Osteocyte (in vitro differentiated cells): ENCODE data around the gene LGALS12. TPM values are rescaled to one million over a fixed set of nuclear protein-coding genes. Genes with fewer than 3 reads are reported as not detected.

ENCODE experiments used
- DNase-seq: peaks from one replicate; pipeline ENCODE4 v3.0.0; 2021; ENCODE audit warnings: mixed read lengths; ENCODE audit not compliant: unreplicated experiment; ENCODE audit errors: extremely low spot score
- H3K27ac Mint-ChIP-seq: one replicate; pipeline ENCODE4 v1.8.0; 2021; ENCODE audit warnings: mild to moderate bottlenecking, mixed read lengths; ENCODE audit not compliant: unreplicated experiment
- H3K27me3 Mint-ChIP-seq: one replicate; pipeline ENCODE4 v1.8.0; 2021; ENCODE audit warnings: mixed read lengths; ENCODE audit not compliant: unreplicated experiment
- H3K36me3 Mint-ChIP-seq: one replicate; pipeline ENCODE4 v1.8.0; 2021; ENCODE audit warnings: mixed read lengths; ENCODE audit not compliant: unreplicated experiment
- H3K4me1 Mint-ChIP-seq: one replicate; pipeline ENCODE4 v1.8.0; 2021; ENCODE audit warnings: mixed read lengths; ENCODE audit not compliant: unreplicated experiment
- H3K4me3 Mint-ChIP-seq: one replicate; pipeline ENCODE4 v1.8.0; 2021; ENCODE audit warnings: mild to moderate bottlenecking, moderate library complexity, mixed read lengths; ENCODE audit not compliant: unreplicated experiment
- H3K9me3 Mint-ChIP-seq: one replicate; pipeline ENCODE4 v1.8.0; 2021; ENCODE audit warnings: mixed read lengths; ENCODE audit not compliant: unreplicated experiment
- CTCF ChIP-seq: fragments of 200-600 bp; sonication (generic); IDR thresholded peaks from 2 replicates; pipeline ENCODE4 v1.5.0; 2021; ENCODE audit warnings: antibody characterized with exemption, mild to moderate bottlenecking, moderate library complexity
- total RNA-seq: library from RNA; stranded (reverse); gene quantifications from 2 replicates; pipeline ENCODE4 v1.2.1, GENCODE V29; 2021

Gene LGALS12
- total RNA-seq, 1 donor from 2014 or later = not detected

- Mint-ChIP-seq H3K4me1 (no peaks in the 10 kb centered on the region), H3K27ac (no peak overlapping the region), H3K9me3 (no peaks in the 10 kb centered on the region), H3K4me3 (no peak overlapping the region), H3K36me3 (no peaks in the 10 kb centered on the region), H3K27me3 (peaks cover 40% of the 10 kb centered on the region)
- TF ChIP-seq CTCF = no peak
- peak; percentile 23 for DNase-seq
Observed at GRCh38 chr11:63558459-63559157, 52.7 kb downstream of the LGALS12 start.

DNA sequence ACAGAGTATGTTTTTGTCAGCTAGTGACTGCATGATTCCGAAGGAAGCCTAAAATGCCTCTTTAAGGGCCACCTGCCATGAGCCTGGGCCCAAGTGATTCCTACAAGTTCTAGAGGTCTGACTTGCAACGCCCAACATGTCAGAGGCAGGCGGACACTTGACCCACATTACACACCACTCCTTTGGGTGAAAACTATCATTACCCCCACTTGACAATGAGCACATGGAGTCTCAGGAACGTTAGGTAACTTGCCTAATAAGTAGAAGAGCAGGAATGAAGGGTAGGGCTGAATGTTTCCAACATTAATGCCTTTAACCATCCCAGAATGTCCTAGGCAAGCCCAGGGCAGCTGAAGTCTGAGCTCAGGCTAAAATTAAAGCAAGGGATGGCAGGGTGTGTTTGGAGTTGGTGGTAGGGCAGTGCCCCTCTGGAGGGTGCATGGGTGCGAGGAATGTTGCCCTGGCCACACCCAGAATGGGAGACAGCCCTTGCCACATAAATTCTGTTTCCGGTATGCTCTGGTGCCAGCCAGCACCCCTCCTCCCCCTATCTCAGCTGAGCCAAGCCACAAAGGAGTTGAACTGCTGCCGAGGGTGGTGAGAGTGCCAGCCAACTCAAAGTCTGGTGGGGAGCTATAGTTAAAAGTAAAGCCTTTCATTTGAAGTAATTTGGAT, 54.8 kb downstream of the LGALS12 start:
- peaks cover 33% of the 10 kb centered on the region for H3K27me3 Mint-ChIP-seq
- no peak overlapping the region for H3K27ac Mint-ChIP-seq
- H3K9me3 Mint-ChIP-seq = no peaks in the 10 kb centered on the region
- no peaks in the 10 kb centered on the region for H3K4me1 Mint-ChIP-seq
- TF ChIP-seq CTCF = no peak
- peak; percentile 53 for DNase-seq
- no peak overlapping the region for H3K4me3 Mint-ChIP-seq
- H3K36me3 Mint-ChIP-seq = no peaks in the 10 kb centered on the region

DNA sequence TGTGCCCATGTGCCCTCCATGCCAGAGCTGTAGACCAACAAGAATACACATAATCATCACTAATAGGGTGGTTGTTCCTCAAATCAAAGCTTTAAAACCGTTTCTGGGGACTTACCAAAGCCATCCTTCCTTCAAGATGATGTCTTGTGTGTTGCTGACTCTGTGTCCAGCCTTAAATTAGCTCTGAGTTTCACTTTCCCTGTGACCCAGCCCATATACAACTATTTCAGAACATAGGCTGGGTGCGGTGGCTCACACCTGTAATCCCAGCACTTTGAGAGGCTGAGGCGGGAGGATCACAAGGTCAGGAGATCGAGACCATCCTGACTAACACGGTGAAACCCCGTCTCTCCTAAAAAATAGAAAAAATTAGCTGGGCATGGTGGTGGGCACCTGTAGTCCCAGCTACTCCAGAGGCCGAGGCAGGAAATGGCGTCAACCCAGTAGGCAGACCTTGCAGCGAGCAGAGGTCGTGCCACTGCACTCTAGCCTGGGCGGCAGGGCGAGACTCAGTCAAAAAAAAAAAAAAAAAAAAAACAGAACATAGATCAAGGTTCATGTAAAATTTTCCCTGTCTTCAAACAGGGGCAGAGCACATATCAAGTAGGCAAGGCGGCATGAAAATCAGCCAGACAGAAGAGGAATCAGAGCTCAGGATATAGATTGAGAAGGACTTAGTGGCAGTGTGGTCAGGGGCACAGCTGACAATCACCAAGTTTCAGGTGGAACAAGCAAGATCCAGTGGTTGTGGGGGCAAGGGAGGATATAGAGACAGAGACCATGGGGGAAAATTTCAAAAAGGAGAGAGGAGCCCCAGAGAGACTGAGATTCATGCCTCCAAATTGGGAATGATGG, 57.5 kb downstream of the LGALS12 start, which contains the start of gene PLAAT2:
TSS of gene PLAAT2 (minus strand) at position 179 of the 855 bp plus-strand sequence. CDS start at position 124, 55 bp downstream.
- no peak for DNase-seq
- Mint-ChIP-seq H3K4me3 (no peak within 1 kb of the TSS), H3K27me3 (peaks cover 18% of the 10 kb centered on the region), H3K4me1 (peaks cover 9% of the 10 kb centered on the region), H3K9me3 (no peaks in the 10 kb centered on the region), H3K36me3 (no peaks in the 10 kb centered on the region), H3K27ac (no peak within 1 kb of the TSS)
- TF ChIP-seq CTCF = no peak

DNA sequence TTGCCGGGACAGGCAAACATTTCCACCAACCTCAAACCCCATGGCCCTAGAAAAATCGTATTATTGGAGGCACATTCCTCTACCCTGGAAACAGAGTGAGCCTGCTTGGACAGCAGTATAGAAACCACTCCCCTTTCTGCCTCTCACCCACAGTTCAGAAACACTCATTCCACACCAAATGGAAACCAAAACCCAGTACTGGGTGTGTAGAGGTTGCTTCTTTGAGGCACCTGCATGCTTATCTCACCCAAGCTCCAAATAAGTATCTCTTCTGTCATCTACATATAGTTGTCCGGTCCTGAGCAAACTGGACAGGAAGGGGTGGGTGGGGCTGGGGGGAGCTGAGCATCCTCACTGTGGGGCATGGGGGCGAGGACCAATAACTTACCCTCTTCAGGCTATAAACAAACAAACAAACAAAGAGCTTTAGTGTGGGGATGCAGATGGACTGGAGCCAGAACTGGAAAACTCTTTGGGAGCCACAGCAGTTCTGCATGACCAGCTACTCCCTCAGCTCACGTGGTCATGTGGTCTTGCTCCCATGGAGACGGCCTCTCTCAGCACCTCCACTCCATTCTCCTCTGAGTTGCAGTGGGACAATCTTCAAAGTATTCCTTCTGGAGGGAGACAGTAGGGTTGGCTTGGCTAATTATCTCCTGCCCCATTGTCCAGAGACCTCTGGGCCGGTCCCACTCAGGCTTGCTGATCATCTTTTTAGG, 58.3 kb downstream of the LGALS12 start:
- no peak for TF ChIP-seq CTCF

More for the DNA sequence above, 58.3 kb downstream of the LGALS12 start:
- Mint-ChIP-seq H3K9me3 (no peaks in the 10 kb centered on the region), H3K4me1 (peaks cover 11% of the 10 kb centered on the region), H3K27ac (no peak overlapping the region), H3K36me3 (no peaks in the 10 kb centered on the region), H3K27me3 (peaks cover 13% of the 10 kb centered on the region), H3K4me3 (no peak overlapping the region)
- DNase-seq = no peak
